NB4 (cell line): Measurements from ENCODE around the gene GLT6D1.

Source experiments
- CTCF ChIP-seq: IDR thresholded peaks from one replicate; pipeline ENCODE4 v1.5.1; 2012; ENCODE audit warnings: low read depth, low read length
- MAX ChIP-seq: IDR thresholded peaks from 2 replicates; pipeline ENCODE4 v1.6.1; 2011; ENCODE audit warnings: low read depth, low read length
- POLR2A ChIP-seq: IDR thresholded peaks from 2 replicates; pipeline ENCODE4 v1.6.1; 2011; ENCODE audit warnings: mild to moderate bottlenecking; ENCODE audit not compliant: insufficient read length; ENCODE audit errors: extremely low read depth

- TF ChIP-seq CTCF (no peak), MAX (no peak), POLR2A (no peak)
These were observed 47.1 kb downstream of the GLT6D1 start for GRCh38 chr9:135592331-135592590.
